GM06990 (cell line): ENCODE results near the gene MTUS2.

Experiments used
- DNase-seq: peaks from one replicate; pipeline ENCODE4 v3.0.0-alpha.2; 2011; ENCODE audit not compliant: insufficient read length; ENCODE audit errors: extremely low read depth
- H3K27me3 ChIP-seq: replicated peaks from 2 replicates; pipeline ENCODE4 v1.6.0; 2011; ENCODE audit warnings: low read length; ENCODE audit not compliant: control insufficient read depth, insufficient read depth
- H3K36me3 ChIP-seq: 2 replicates; pipeline ENCODE4 v1.5.1; 2011; ENCODE audit warnings: low read length; ENCODE audit not compliant: control insufficient read depth, insufficient read depth
- H3K4me3 ChIP-seq: replicated peaks from 2 replicates; pipeline ENCODE4 v1.5.1; 2011; ENCODE audit warnings: low read depth, mild to moderate bottlenecking, control low read depth, low read length
- CTCF ChIP-seq: IDR thresholded peaks from 2 replicates; pipeline ENCODE4 v1.5.1; 2011; ENCODE audit warnings: low read length, control low read depth, mild to moderate bottlenecking, inconsistent platforms; ENCODE audit not compliant: insufficient read depth, poor library complexity, severe bottlenecking

Gene MTUS2

GRCh38 chr13:29175250-29175873 lies 355.2 kb downstream of the MTUS2 start:
- no peak for DNase-seq
- Histone ChIP-seq H3K4me3 (no peak overlapping the region), H3K36me3 (no peaks in the 10 kb centered on the region), H3K27me3 (no peaks in the 10 kb centered on the region)
- TF ChIP-seq CTCF: no peak

- TF ChIP-seq CTCF: no peak
- Histone ChIP-seq H3K36me3 (no peaks in the 10 kb centered on the region), H3K27me3 (no peaks in the 10 kb centered on the region), H3K4me3 (no peak overlapping the region)
- no peak for DNase-seq
Observed at GRCh38 chr13:29180055-29180454, 359.9 kb downstream of the MTUS2 start.

- Histone ChIP-seq H3K36me3 (no peaks in the 10 kb centered on the region), H3K27me3 (no peaks in the 10 kb centered on the region), H3K4me3 (no peak overlapping the region)
- DNase-seq: no peak
- TF ChIP-seq CTCF: no peak
Observed at GRCh38 chr13:29182216-29182615, 362.1 kb downstream of the MTUS2 start.

DNA sequence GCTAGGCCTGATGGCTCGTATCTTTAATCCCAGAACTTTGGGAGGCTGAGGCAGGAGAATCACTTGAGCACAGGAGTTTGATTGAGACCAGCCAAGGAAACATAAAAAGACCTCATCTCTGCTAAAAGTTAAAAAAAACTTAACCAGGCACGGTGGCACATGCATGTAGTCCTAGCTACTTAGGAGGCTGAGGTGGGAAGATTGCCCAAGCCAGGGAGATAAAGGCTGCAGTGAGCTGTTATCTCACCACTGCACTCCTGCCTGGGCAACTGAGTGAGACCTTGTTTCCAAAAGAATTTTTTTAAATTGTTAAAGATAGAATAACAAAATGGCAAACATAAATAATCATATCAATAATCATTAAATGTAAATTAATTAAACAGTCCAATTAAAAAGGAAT lies 365.8 kb downstream of the MTUS2 start:
- no peak for DNase-seq
- Histone ChIP-seq H3K36me3 (no peaks in the 10 kb centered on the region), H3K4me3 (no peak overlapping the region), H3K27me3 (no peaks in the 10 kb centered on the region)
- TF ChIP-seq CTCF: no peak

DNA sequence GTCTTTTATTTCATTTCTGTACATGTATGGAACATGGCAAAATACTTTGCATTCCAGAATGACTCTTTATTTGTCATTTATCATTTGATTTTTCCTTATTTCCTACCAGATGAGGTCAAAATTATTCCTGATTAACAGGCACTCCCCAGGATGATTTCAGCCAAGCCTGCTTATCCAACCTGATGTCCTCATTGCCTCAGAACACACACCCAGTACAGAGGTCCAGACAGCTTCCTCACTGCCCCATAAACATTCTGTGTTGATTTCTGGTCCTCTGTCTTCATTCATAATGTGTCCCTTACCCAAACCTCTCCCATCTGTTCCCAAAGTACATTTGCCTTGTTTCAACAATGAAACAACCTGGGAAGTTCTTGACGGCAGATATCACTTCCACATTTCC lies 367.4 kb downstream of the MTUS2 start:
- Histone ChIP-seq H3K36me3 (no peaks in the 10 kb centered on the region), H3K27me3 (no peaks in the 10 kb centered on the region), H3K4me3 (no peak overlapping the region)
- no peak for DNase-seq
- TF ChIP-seq CTCF: no peak

GRCh38 chr13:29190298-29190697 lies 370.2 kb downstream of the MTUS2 start:
- Histone ChIP-seq H3K27me3 (no peaks in the 10 kb centered on the region), H3K4me3 (no peak overlapping the region), H3K36me3 (no peaks in the 10 kb centered on the region)
- TF ChIP-seq CTCF: no peak
- no peak for DNase-seq
